Large intestine (tissue), 3 donors: ENCODE results near the gene CCDC78. TPM values are rescaled to one million over a fixed set of nuclear protein-coding genes. Genes with fewer than 3 reads are reported as not detected.

Experiments
- DNase-seq, 2 donors: peaks; one replicate each; pipeline versions ENCODE4 v3.0.0 to v3.0.0-alpha.2; 2013
- H3K27ac ChIP-seq: one replicate; pipeline ENCODE4 v1.5.1; 2013; ENCODE audit warnings: low read length
- H3K27me3 ChIP-seq: 2 replicates; pipeline ENCODE4 v1.6.1; 2013; ENCODE audit warnings: low read length; ENCODE audit not compliant: control insufficient read depth, insufficient read depth
- H3K36me3 ChIP-seq: 2 replicates; pipeline ENCODE4 v1.6.1; 2013; ENCODE audit warnings: low read length; ENCODE audit not compliant: control insufficient read depth, insufficient read depth
- H3K4me1 ChIP-seq: one replicate; pipeline ENCODE4 v1.6.1; 2013; ENCODE audit warnings: low read length; ENCODE audit not compliant: control insufficient read depth, insufficient read depth
- H3K4me3 ChIP-seq: one replicate; pipeline ENCODE4 v1.5.1; 2013; ENCODE audit warnings: low read length
- H3K9me3 ChIP-seq: one replicate; pipeline ENCODE4 v1.6.1; 2013; ENCODE audit warnings: mild to moderate bottlenecking, low read depth, low read length, moderate library complexity; ENCODE audit not compliant: control insufficient read depth
- WGBS: methylation state at CpG from one replicate; pipeline ENCODE4 v1.1.5; 2013; ENCODE audit warnings: low lambda C conversion rate; ENCODE audit not compliant: insufficient coverage; 5-methylcytosine and 5-hydroxymethylcytosine counted together
- polyA plus RNA-seq: library from polyadenylated mRNA; unstranded; fragments of 120-200 nt; gene quantifications from one replicate; pipeline ENCODE4 v1.2.1, GENCODE V29; 2013

The CCDC78 gene
- polyA plus RNA-seq, 1 donor: 1.9 TPM

GRCh38 chr16:689175-689897 lies 36.9 kb downstream of the CCDC78 start:
- Histone ChIP-seq H3K4me1 (peaks cover 13% of the 10 kb centered on the region), H3K4me3 (peak overlapping the region; percentile 71), H3K36me3 (peaks cover 19% of the 10 kb centered on the region), H3K27me3 (peaks cover 29% of the 10 kb centered on the region), H3K9me3 (peaks cover 19% of the 10 kb centered on the region), H3K27ac (no peak overlapping the region)
- no CpG with 5 or more reads among the region's 26 CpGs for WGBS
- no peak for DNase-seq

- Histone ChIP-seq H3K36me3 (peaks cover 29% of the 10 kb centered on the region), H3K4me3 (no peak overlapping the region), H3K27ac (no peak overlapping the region), H3K9me3 (peaks cover 12% of the 10 kb centered on the region), H3K27me3 (peaks cover 12% of the 10 kb centered on the region), H3K4me1 (peaks cover 22% of the 10 kb centered on the region)
- no CpG with 5 or more reads among the region's 19 CpGs for WGBS
- no peak for DNase-seq
Measured at GRCh38 chr16:687499-687898, 38.7 kb downstream of the CCDC78 start.

GRCh38 chr16:686459-687260 lies 39.6 kb downstream of the CCDC78 start:
- Histone ChIP-seq H3K4me1 (peaks cover 29% of the 10 kb centered on the region), H3K4me3 (no peak overlapping the region), H3K27ac (no peak overlapping the region), H3K36me3 (peaks cover 37% of the 10 kb centered on the region), H3K27me3 (peaks cover 4% of the 10 kb centered on the region), H3K9me3 (peaks cover 12% of the 10 kb centered on the region)
- WGBS: no CpG with 5 or more reads among the region's 51 CpGs
- DNase-seq: no peak

GRCh38 chr16:685967-686366 lies 40.3 kb downstream of the CCDC78 start:
- peaks cover 38% of the 10 kb centered on the region for H3K36me3 ChIP-seq

GRCh38 chr16:684961-685696 lies 41.1 kb downstream of the CCDC78 start:
- H3K4me1 ChIP-seq: peaks cover 37% of the 10 kb centered on the region
- H3K27me3 ChIP-seq: no peaks in the 10 kb centered on the region
- no peak for DNase-seq
- no peak overlapping the region for H3K27ac ChIP-seq
- WGBS: no CpG with 5 or more reads among the region's 61 CpGs
- H3K36me3 ChIP-seq: peaks cover 38% of the 10 kb centered on the region
- peaks cover 12% of the 10 kb centered on the region for H3K9me3 ChIP-seq
- H3K4me3 ChIP-seq: no peak overlapping the region

More at GRCh38 chr16:685967-686366, 40.3 kb downstream of the CCDC78 start:
- no CpG with 5 or more reads among the region's 10 CpGs for WGBS
- Histone ChIP-seq H3K27ac (no peak overlapping the region), H3K9me3 (peaks cover 12% of the 10 kb centered on the region), H3K4me3 (no peak overlapping the region), H3K4me1 (peaks cover 36% of the 10 kb centered on the region), H3K27me3 (peaks cover under 1% of the 10 kb centered on the region)
- no peak for DNase-seq

GRCh38 chr16:684071-684794 lies 42.0 kb downstream of the CCDC78 start, which contains the start of gene JMJD8:
JMJD8 (minus strand) TSS chr16:684334; CDS start chr16:684319, 15 bp downstream.
- peaks cover 32% of the 10 kb centered on the region for H3K4me1 ChIP-seq
- no CpG with 5 or more reads among the region's 91 CpGs for WGBS
- peaks cover 12% of the 10 kb centered on the region for H3K9me3 ChIP-seq
- no peaks in the 10 kb centered on the region for H3K27me3 ChIP-seq
- H3K4me3 ChIP-seq: peak within 1 kb of the TSS; percentile 60
- peaks cover 38% of the 10 kb centered on the region for H3K36me3 ChIP-seq
- DNase-seq: peak; percentile 95 to 96
- peak within 1 kb of the TSS; percentile 47 for H3K27ac ChIP-seq

GRCh38 chr16:683396-684070 lies 42.7 kb downstream of the CCDC78 start:
- H3K4me1 ChIP-seq: peaks cover 32% of the 10 kb centered on the region
- no CpG with 5 or more reads among the region's 57 CpGs for WGBS
- H3K36me3 ChIP-seq: peaks cover 38% of the 10 kb centered on the region

GRCh38 chr16:682493-683395 lies 43.5 kb downstream of the CCDC78 start:
- Histone ChIP-seq H3K27me3 (no peaks in the 10 kb centered on the region), H3K4me1 (peaks cover 32% of the 10 kb centered on the region), H3K9me3 (peaks cover 12% of the 10 kb centered on the region), H3K27ac (no peak overlapping the region), H3K36me3 (peaks cover 34% of the 10 kb centered on the region), H3K4me3 (peak overlapping the region; percentile 60)
- no CpG with 5 or more reads among the region's 36 CpGs for WGBS
- no peak for DNase-seq

More at GRCh38 chr16:683396-684070, 42.7 kb downstream of the CCDC78 start:
- Histone ChIP-seq H3K27ac (no peak overlapping the region), H3K27me3 (no peaks in the 10 kb centered on the region), H3K9me3 (peaks cover 12% of the 10 kb centered on the region), H3K4me3 (peak overlapping the region; percentile 60)
- no peak for DNase-seq
